Fibroblast of lung (primary cell): ENCODE data around the gene PIGZ.
"Not testable (repeated sequence)": the region's sequence is repeated elsewhere in the genome, so short reads cannot be mapped to it uniquely, and the experiment has no call there.

Source experiments
- EZH2 ChIP-seq: IDR thresholded peaks from 2 replicates; pipeline ENCODE4 v1.5.1; 2012; ENCODE audit warnings: low read length, control low read depth, mild to moderate bottlenecking; ENCODE audit errors: missing control alignments
- TF ChIP-seq, protein P1 (sequence below), 2 donors: IDR thresholded peaks in 1 of 2; conservative IDR thresholded peaks in 1 of 2; 1 replicate in 1 of 2; 2 replicates in 1 of 2; pipeline ENCODE4 v1.5.1; 2011 to 2012; ENCODE audit warnings: low read length in 2 of 2, control low read depth in 1 of 2, inconsistent platforms in 1 of 2, low read depth in 1 of 2, mild to moderate bottlenecking in 1 of 2

DNA sequence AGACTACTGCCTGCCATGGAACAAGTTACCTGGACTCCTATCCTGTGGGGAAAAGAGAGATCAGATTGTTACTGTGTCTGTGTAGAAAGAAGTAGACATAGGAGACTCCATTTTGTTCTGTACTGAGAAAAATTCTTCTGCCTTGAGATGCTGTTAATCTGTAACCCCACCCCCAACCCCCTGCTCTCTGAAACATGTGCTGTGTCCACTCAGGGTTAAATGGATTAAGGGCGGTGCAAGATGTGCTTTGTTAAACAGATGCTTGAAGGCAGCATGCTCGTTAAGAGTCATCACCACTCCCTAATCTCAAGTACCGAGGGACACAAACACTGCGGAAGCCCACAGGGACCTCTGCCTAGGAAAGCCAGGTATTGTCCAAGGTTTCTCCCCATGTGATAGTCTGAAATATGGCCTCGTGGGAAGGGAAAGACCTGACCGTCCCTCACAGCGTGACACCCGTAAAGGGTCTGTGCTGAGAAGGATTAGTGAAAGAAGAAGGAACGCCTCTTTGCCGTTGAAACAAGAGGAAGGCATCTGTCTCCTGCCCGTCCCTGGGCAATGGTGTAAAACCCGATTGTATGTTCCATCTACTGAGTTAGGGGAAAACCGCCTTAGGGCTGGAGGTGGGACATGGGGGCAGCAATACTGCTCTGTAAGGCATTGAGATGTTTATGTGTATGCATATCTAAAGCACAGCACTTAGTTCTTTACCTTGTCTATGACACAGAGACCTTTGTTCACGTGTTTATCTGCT, 24.4 kb downstream of the PIGZ start:
- TF ChIP-seq, protein P1, sequence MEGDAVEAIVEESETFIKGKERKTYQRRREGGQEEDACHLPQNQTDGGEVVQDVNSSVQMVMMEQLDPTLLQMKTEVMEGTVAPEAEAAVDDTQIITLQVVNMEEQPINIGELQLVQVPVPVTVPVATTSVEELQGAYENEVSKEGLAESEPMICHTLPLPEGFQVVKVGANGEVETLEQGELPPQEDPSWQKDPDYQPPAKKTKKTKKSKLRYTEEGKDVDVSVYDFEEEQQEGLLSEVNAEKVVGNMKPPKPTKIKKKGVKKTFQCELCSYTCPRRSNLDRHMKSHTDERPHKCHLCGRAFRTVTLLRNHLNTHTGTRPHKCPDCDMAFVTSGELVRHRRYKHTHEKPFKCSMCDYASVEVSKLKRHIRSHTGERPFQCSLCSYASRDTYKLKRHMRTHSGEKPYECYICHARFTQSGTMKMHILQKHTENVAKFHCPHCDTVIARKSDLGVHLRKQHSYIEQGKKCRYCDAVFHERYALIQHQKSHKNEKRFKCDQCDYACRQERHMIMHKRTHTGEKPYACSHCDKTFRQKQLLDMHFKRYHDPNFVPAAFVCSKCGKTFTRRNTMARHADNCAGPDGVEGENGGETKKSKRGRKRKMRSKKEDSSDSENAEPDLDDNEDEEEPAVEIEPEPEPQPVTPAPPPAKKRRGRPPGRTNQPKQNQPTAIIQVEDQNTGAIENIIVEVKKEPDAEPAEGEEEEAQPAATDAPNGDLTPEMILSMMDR (conservative IDR thresholded peaks at IDR 0.05 in 1 of 2, IDR thresholded peaks at IDR 0.05 in 1 of 2; ENCODE audit: low read depth in 1 of 2, low read length in 2 of 2): not testable (repeated sequence)
- not testable (repeated sequence) for TF ChIP-seq EZH2
